ENCODE measurements around the gene TMPRSS7.

TMPRSS7 gene

DNA sequence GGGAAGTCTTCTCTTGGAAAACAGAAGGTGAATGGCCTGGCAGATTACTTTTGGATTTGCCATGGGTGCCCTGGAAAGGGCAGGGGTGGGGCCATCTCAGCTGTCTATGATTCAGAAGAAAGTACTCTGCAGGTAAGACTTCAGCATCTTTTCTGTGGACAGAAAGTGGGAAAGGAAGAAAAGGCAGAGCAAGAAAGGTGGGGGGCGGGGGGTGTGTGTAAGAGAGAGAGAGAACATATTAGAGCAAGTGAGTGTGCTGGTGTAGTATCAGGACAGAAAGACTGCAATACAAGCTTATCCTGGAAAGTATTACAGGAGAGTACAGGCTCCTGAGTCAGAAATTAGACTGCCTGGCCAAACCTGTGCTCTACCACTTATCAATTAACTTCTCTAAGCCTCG, 30.3 kb upstream of the TMPRSS7 start:
- H3K4me3 ChIP-seq (ENCODE audit: low read length) = no peak overlapping the region
- no peak for TF ChIP-seq ZNF274 (IDR thresholded peaks at IDR 0.05; ENCODE audit: low read depth, low read length)

DNA sequence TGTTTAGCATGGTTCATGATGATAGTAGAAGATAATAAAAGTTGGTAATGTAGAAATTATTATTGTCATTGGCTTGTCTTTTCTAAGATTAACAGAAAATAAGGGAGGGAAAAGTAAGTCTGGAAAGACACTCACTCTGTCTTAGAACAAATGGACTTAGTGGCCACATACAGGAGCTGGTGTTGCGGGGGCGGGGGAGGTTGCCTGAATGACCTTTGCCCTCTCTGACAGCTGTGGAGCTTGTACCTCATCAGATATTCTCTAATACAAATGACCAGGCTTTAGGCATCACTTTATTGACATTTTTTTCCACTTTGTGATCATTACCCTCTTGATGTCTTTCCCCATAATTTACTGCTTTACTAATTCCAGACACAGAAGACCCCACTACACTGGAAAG, 29.9 kb upstream of the TMPRSS7 start:
- no peak overlapping the region for H3K4me3 ChIP-seq (ENCODE audit: low read length)
- TF ChIP-seq ZNF274 (IDR thresholded peaks at IDR 0.05; ENCODE audit: low read depth, low read length) = no peak

- H3K4me3 ChIP-seq (ENCODE audit: low read length) = no peak overlapping the region
- no peak for TF ChIP-seq ZNF274 (IDR thresholded peaks at IDR 0.05; ENCODE audit: low read depth, low read length)
Observed at GRCh38 chr3:112005091-112005672, 29.4 kb upstream of the TMPRSS7 start.

DNA sequence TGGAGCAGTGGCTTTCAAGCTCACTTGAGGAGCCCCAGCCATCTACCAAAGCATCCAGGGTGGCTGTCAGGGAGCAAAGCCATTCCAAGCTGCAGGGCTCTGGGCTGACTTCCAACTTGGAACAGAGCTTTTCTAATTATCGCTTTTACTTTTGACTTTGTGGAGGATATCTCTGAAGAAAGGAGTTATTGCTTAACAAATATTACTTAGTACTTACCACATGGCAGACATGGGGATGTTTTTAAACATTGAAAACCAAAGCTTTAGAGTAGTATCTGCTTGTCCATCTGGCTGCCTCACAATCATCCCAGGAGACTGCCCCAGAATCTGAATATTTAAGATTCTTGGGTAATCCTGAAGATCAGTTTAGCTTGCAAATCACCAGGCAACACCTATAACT, 26.9 kb upstream of the TMPRSS7 start:
- H3K4me3 ChIP-seq (ENCODE audit: low read length) = no peak overlapping the region
- no peak for TF ChIP-seq ZNF274 (IDR thresholded peaks at IDR 0.05; ENCODE audit: low read depth, low read length)

- H3K4me3 ChIP-seq (ENCODE audit: low read length) = no peak overlapping the region
- TF ChIP-seq ZNF274 (IDR thresholded peaks at IDR 0.05; ENCODE audit: low read depth, low read length) = no peak
Observed at GRCh38 chr3:112009670-112010069, 24.9 kb upstream of the TMPRSS7 start.

- no peak for TF ChIP-seq ZNF274 (IDR thresholded peaks at IDR 0.05; ENCODE audit: low read depth, low read length)
- no peak overlapping the region for H3K4me3 ChIP-seq (ENCODE audit: low read length)
Observed at GRCh38 chr3:112010636-112011035, 23.9 kb upstream of the TMPRSS7 start.

GRCh38 chr3:112011376-112011940, 23.1 kb upstream of the TMPRSS7 start:
- TF ChIP-seq ZNF274 (IDR thresholded peaks at IDR 0.05; ENCODE audit: low read depth, low read length) = no peak
- H3K4me3 ChIP-seq (ENCODE audit: low read length) = no peak overlapping the region

GRCh38 chr3:112012205-112012992, 22.1 kb upstream of the TMPRSS7 start:
- H3K4me3 ChIP-seq (ENCODE audit: low read length) = no peak overlapping the region
- TF ChIP-seq ZNF274 (IDR thresholded peaks at IDR 0.05; ENCODE audit: low read depth, low read length) = no peak

GRCh38 chr3:112013058-112013783, 21.3 kb upstream of the TMPRSS7 start:
- no peak for TF ChIP-seq ZNF274 (IDR thresholded peaks at IDR 0.05; ENCODE audit: low read depth, low read length)
- H3K4me3 ChIP-seq (ENCODE audit: low read length) = no peak overlapping the region

- TF ChIP-seq ZNF274 (IDR thresholded peaks at IDR 0.05; ENCODE audit: low read depth, low read length) = no peak
- H3K4me3 ChIP-seq (ENCODE audit: low read length) = no peak overlapping the region
Observed at GRCh38 chr3:112013784-112014143, 20.8 kb upstream of the TMPRSS7 start.

DNA sequence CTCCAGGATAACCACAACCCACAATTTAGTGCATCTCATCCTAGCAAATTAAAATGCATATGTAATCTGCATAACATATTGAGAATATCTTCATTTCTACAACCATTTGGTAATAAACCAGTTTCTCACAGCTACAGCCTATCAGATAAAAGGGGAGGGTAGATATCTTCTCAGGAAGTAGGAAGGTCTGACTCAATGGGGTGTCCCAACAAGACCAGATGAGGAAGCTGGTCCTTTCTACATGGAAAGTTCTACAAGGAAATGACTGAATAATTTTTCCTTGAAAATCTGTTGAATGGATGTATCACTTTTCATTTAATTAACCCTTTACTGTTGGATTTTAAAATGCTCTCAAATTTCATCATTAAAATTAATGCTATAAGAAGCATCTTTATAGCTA, 17.4 kb upstream of the TMPRSS7 start:
- no peak overlapping the region for H3K4me3 ChIP-seq (ENCODE audit: low read length)
- TF ChIP-seq ZNF274 (IDR thresholded peaks at IDR 0.05; ENCODE audit: low read depth, low read length) = no peak

DNA sequence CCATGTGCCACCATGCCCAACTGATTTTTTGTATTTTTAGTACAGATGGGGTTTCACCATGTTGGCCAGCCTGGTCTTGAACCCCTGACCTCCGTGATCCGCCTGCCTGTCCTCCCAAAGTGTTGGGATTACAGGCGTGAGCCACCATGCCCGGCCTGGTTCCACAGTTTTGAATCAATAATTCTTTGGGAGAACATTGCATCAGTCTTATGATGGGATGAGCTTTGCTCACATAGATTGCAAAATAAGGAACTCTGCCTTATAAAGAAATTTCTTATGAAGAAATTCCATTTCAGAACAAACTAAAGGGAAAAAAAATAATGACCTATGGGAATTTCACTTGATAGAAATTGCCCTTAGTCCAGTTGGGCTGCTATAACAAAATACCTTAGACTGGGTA, 15.8 kb upstream of the TMPRSS7 start:
- no peak for TF ChIP-seq ZNF274 (IDR thresholded peaks at IDR 0.05; ENCODE audit: low read depth, low read length)

DNA sequence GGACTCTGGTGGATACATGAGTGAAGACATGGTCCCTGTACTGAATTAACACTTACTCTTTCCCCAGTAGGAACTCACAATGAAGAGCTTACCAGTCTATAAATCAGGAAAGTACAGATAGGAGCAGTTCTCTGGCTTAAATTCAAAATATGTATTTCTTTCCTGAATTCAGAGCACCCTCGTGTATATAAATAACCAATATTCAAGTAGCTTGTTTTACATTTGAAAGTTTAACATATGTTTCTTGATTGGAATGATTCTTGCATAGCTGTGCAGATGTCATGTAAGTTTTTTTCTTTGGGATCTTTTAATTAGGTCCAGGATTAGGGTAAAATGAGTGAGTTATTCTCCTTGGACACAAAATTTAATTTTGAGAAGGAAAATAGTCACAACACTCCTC, 14.8 kb upstream of the TMPRSS7 start:
- H3K4me3 ChIP-seq (ENCODE audit: low read length) = no peak overlapping the region
- TF ChIP-seq ZNF274 (IDR thresholded peaks at IDR 0.05; ENCODE audit: low read depth, low read length) = no peak

More for the DNA sequence above, 15.8 kb upstream of the TMPRSS7 start:
- H3K4me3 ChIP-seq (ENCODE audit: low read length) = no peak overlapping the region

DNA sequence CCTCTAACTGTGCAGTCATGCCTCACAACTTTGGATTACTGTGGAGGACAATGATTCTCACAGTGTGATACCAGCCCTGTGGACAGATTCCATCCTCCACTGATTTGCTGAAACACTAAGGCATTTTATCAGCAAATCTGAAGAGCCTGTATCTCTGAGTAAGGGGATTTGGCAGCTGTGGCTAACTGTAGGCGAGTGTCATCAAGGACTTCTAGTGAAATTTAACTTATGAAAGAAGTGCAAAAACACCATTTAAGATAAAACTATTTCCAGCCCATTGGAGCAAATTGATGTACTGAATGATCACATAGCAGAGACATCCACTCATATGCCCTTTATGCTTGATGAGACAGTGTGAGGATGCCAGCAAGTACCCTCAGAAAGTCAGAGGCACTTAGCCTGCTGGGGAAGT, 13.9 kb upstream of the TMPRSS7 start:
- no peak for TF ChIP-seq ZNF274 (IDR thresholded peaks at IDR 0.05; ENCODE audit: low read depth, low read length)
- H3K4me3 ChIP-seq (ENCODE audit: low read length) = no peak overlapping the region

GRCh38 chr3:112027142-112027541, 7.4 kb upstream of the TMPRSS7 start:
- no peak overlapping the region for H3K4me3 ChIP-seq (ENCODE audit: low read length)

More at GRCh38 chr3:112027142-112027541, 7.4 kb upstream of the TMPRSS7 start:
- TF ChIP-seq ZNF274 (IDR thresholded peaks at IDR 0.05; ENCODE audit: low read depth, low read length) = no peak
